Muscle of leg (tissue), 11 donors: ENCODE data around the gene STRA6. TPM values are rescaled to one million over a fixed set of nuclear protein-coding genes. Genes with fewer than 3 reads are reported as not detected.

Source experiments
- DNase-seq: peaks from one replicate; pipeline ENCODE4 v3.0.0; 2013
- H3K27ac ChIP-seq: one replicate; pipeline ENCODE4 v1.5.1; 2013; ENCODE audit warnings: mild to moderate bottlenecking, low read length, control low read depth
- H3K27me3 ChIP-seq: one replicate; pipeline ENCODE4 v1.6.1; 2013; ENCODE audit warnings: low read length; ENCODE audit not compliant: control insufficient read depth, insufficient read depth
- H3K36me3 ChIP-seq: one replicate; pipeline ENCODE4 v1.6.1; 2013; ENCODE audit warnings: low read length; ENCODE audit not compliant: control insufficient read depth, insufficient read depth
- H3K4me1 ChIP-seq: one replicate; pipeline ENCODE4 v1.6.1; 2013; ENCODE audit warnings: low read length; ENCODE audit not compliant: control insufficient read depth, insufficient read depth
- H3K4me3 ChIP-seq: one replicate; pipeline ENCODE4 v1.5.1; 2013; ENCODE audit warnings: low read length, control low read depth
- H3K9me3 ChIP-seq: replicated peaks from 2 replicates; pipeline ENCODE4 v1.6.1; 2013; ENCODE audit warnings: low read depth, low read length; ENCODE audit not compliant: control insufficient read depth
- WGBS: methylation state at CpG from one replicate; pipeline ENCODE4 v1.1.5; 2013; ENCODE audit warnings: missing lambda C conversion rate; ENCODE audit not compliant: insufficient coverage; 5-methylcytosine and 5-hydroxymethylcytosine counted together
- polyA plus RNA-seq, 8 donors: library from polyadenylated mRNA; unstranded; fragments of 120-200 nt; gene quantifications; one replicate each; pipeline versions ENCODE4 v1.2.1 to v1.2.3, GENCODE V29; 2013; ENCODE audit warnings: inconsistent platforms in 1 of 8, low replicate concordance in 1 of 8; ENCODE audit not compliant: insufficient read length in 8 of 8, insufficient read depth in 1 of 8
- total RNA-seq: library from RNA; stranded (reverse); fragments of 120-200 nt; gene quantifications from one replicate; pipeline ENCODE4 v1.2.4, GENCODE V29; 2013

Gene STRA6
- total and polyA plus RNA-seq, 9 donors, result 0.40 to 2.0 (median 1.1) TPM

DNA sequence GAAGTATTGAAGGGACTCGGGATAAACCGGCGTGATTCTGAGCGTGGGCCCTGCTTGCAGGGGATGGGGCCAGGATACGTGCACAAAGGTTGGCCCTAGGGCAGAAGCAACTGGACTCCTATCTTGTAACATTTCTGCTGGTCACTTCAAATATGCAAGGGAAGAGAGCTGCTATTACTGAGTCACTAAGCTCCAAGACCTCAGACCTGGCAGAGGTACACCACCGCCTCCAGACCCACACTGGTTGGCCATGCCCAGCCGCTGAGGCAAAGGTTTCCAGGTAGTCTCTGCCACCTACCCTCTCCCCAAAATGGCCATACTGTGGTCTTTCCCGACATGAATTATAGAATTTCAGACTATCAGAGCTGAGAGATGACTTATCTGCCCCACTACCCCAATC lies 13.4 kb upstream of the STRA6 start:
- H3K4me3 ChIP-seq, result no peak overlapping the region

DNA sequence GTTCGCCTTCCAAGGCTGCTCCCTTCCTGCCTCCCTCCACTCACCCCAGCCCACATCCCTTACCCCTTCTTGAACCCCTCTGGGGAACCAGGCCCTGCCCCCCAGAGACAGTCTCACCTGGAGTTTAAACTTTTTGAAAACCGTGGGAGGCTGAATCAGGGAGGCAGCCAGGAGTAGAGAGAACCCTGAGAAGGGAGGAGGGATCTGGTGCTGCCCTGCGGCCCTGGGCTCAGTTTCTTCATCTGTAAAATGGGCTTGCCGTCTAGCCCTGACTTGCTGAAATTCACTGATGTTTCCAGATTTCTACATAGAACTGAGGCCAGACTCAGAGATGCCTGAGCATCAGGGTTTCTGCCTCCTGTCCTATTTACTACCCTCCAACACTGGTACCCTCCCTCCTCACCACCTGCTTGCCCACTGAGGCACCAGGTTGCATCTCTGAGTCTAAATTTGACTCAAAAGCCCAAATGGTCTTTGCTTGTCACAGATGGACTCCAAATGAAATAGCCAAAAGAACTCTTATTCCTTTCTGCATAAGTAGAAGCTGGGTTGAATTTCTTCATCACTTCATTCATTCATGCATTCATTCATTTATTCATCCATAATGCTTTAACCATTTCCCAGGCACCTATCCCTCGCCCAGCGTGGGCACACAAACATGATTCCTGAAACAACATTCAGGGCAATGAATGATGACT lies 11.9 kb upstream of the STRA6 start:
- Histone ChIP-seq H3K4me3 (no peak overlapping the region), H3K4me1 (peaks cover 23% of the 10 kb centered on the region), H3K9me3 (peaks cover 2% of the 10 kb centered on the region), H3K36me3 (no peaks in the 10 kb centered on the region), H3K27me3 (no peaks in the 10 kb centered on the region), H3K27ac (peak overlapping the region; percentile 56)
- 40% methylated on average over 2 of the region's 6 CpGs for WGBS
- no peak for DNase-seq

More for the DNA sequence above, 13.4 kb upstream of the STRA6 start:
- DNase-seq, result no peak
- Histone ChIP-seq H3K27ac (no peak overlapping the region), H3K4me1 (peaks cover 24% of the 10 kb centered on the region), H3K9me3 (peaks cover 1% of the 10 kb centered on the region), H3K27me3 (no peaks in the 10 kb centered on the region), H3K36me3 (no peaks in the 10 kb centered on the region)
- 74% methylated on average over 8 of the region's 8 CpGs for WGBS

DNA sequence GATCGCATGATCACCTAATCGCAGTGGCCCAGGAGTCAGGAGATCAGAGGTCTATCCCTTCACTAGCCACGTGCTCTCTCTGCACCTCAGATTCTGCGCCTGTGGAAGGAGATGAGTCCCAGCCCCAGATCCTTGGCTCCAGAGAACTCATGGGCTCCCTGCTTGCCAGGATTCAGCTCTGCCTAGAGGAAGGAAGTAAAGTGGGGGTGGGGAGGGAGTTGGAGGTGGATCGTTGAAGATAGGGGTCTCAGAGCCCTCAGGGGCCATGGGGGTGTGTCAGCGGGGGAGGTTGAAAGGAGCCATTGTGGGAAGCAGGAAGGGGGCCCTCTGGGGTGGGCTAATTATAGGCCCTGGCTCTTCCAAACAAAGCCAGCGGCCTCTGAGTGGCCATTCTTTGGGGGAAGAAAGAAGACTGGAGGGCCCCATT lies 11.3 kb upstream of the STRA6 start:
- Histone ChIP-seq H3K27me3 (no peaks in the 10 kb centered on the region), H3K4me1 (peaks cover 29% of the 10 kb centered on the region), H3K27ac (peak overlapping the region; percentile 38), H3K36me3 (no peaks in the 10 kb centered on the region), H3K9me3 (peaks cover 2% of the 10 kb centered on the region), H3K4me3 (no peak overlapping the region)
- 7% methylated on average over 3 of the region's 7 CpGs for WGBS
- DNase-seq, result peak; percentile 81

DNA sequence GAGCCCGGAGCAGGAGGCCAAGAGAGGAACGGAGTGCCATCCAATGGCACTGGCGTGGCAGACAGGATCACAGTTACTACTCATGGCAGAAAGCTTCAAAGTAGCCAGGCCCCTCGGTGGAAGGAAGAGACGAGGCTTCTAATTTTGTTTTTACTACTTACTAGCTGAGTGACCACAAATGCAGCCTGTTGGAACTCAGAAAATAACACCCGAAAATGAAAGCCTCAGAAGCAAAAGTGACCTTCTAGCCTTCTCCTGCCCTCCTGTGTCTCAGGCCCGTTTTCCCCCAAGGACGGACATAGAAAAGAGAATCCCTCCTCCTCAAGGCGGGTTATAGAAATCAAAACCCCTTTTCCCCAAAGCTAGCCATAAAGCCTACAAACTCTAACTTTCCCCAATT lies 9.9 kb upstream of the STRA6 start:
- Histone ChIP-seq H3K4me3 (no peak overlapping the region), H3K27me3 (no peaks in the 10 kb centered on the region), H3K36me3 (no peaks in the 10 kb centered on the region), H3K4me1 (peaks cover 38% of the 10 kb centered on the region), H3K27ac (no peak overlapping the region), H3K9me3 (peaks cover 2% of the 10 kb centered on the region)
- WGBS, result 62% methylated on average over 5 of the region's 9 CpGs
- DNase-seq, result no peak

DNA sequence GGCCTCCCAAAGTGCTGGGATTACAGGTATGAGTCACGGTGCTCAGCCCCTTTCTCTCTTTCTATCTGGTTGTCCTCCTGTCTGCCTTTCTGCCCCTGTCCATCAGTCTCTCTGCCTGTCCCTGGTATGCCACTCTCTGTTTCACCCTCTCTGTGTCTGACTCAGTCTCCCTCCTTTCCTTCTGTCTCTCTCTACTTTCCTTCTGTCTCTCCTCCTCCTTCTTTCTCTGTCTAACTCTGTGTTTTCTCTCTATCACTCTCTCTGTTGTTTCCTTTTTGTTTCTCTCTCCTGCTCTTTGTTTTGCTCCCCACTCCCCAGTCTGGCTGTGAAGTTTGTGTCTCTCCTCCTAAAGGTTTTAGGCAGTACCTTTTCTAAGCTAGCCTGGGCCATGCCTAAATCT lies 9.1 kb upstream of the STRA6 start:
- 100% methylated on average over 1 of the region's 1 CpG for WGBS
- peaks cover 47% of the 10 kb centered on the region for H3K4me1 ChIP-seq
- no peak overlapping the region for H3K4me3 ChIP-seq
- no peak for DNase-seq
- H3K27ac ChIP-seq, result no peak overlapping the region
- H3K27me3 ChIP-seq, result no peaks in the 10 kb centered on the region
- H3K9me3 ChIP-seq, result peaks cover 2% of the 10 kb centered on the region
- no peaks in the 10 kb centered on the region for H3K36me3 ChIP-seq

DNA sequence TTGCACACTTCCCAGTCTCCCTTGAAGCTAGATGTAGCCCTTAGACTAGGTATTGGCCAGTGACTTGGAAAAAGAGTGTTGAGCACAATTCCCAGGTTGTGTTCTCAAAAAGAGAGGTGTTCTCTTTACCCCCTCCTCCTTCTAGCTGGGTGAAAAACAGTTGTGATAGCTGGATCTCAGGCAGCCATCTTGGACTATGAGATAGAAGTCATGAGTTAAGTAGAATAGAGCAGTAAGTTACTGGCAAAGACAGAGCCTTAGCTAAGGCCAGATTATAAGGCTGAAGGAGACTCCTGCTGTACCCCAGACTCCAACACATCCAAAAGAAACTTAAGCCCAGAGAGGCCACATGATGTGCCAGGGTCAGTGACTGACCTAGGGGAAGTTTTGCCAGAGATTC lies 8.1 kb upstream of the STRA6 start:
- peak overlapping the region; percentile 64 for H3K27ac ChIP-seq
- DNase-seq, result no peak
- H3K27me3 ChIP-seq, result no peaks in the 10 kb centered on the region
- H3K36me3 ChIP-seq, result no peaks in the 10 kb centered on the region
- no peak overlapping the region for H3K4me3 ChIP-seq
- peaks cover 2% of the 10 kb centered on the region for H3K9me3 ChIP-seq
- peaks cover 50% of the 10 kb centered on the region for H3K4me1 ChIP-seq

DNA sequence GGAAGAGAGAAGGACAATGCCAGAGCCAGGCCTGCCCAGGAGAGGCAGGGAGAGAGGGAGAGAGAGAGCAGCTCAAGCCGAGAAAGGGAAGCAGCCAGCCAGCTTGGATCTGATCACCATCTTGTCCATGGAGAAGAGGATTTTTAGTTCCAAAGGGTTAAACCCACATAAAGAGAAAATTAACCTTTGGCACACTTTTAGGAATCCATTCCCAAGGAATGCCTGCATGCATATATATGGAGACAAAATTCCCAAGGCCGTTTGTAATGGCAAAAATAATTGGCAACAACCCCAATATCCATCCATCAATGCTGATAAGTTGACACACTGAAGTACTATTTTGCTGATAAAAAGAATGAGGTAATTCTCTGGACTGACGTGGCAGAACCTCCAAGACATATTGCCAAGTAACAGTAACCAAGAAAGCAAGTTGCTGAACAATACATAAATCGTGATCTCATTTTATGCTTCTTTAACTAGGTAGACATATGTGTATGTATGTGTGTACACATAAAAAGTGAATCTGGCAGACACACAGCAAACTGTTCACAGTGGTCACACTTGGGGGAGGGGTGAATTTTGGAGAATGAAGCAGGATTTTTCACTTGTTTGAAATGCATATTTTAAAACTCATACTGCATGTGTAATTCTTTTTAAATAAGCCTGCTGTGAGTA lies 7.5 kb upstream of the STRA6 start:
- Histone ChIP-seq H3K36me3 (no peaks in the 10 kb centered on the region), H3K4me3 (no peak overlapping the region), H3K27ac (peak overlapping the region; percentile 64), H3K27me3 (no peaks in the 10 kb centered on the region), H3K9me3 (peaks cover 2% of the 10 kb centered on the region), H3K4me1 (peaks cover 48% of the 10 kb centered on the region)
- DNase-seq, result peak; percentile 78
- WGBS, result no CpG with 5 or more reads among the region's 4 CpGs

DNA sequence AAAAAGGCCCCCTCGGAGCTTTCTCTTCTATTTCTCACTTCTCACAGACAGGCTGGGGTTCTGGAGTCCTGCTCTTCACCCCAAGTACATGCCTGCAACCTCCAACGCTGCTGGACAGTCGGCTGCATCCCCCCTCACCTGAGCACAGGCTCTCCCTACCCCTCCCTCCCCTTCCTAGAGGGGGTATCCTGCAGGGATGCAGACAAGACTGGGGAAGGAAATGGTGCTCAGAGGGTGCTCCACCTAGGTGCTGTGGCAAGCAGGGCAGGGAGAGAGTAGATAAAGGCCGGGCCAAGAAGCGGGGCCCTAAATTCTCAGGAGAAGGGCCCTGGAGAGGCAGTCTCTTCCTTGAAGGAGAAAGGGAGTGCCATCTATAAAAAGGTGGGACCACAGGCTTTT lies 7.0 kb upstream of the STRA6 start:
- DNase-seq, result no peak
- Histone ChIP-seq H3K27ac (no peak overlapping the region), H3K4me1 (peaks cover 43% of the 10 kb centered on the region), H3K27me3 (no peaks in the 10 kb centered on the region), H3K4me3 (no peak overlapping the region), H3K36me3 (no peaks in the 10 kb centered on the region), H3K9me3 (peaks cover 2% of the 10 kb centered on the region)
- WGBS, result 29% methylated on average over 3 of the region's 5 CpGs

DNA sequence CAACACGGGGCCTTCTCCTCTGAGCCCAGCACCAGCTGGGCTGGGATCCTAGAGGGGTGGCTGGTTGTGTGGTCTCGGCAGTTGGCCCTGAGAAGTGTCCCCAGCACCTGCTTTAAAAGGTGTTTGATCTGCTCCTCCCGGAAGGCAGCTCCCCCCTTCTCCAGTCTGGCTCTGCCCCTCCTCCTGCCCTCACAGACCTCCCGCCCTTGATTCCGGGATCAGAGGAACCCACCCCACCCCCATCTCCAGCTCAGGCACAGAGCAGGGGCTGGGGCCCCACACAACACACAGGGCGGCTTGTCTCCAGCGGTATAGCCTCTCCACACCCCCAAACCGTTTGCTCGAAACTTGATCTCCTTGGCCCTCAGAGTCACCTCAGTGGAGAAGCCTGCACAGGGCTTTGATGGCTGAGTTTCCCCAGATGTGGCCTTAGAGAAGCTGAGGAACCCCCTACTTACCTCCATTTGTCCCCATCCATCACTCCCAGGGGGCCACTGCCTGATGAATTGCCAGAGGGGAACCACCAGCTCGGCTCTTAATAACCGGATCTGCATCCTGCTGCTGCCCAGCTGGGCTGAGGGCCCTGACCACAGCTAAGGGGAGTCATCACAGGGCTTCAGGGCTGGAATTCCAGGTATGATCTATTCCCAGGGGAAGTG lies 6.4 kb upstream of the STRA6 start:
- H3K9me3 ChIP-seq, result peaks cover 2% of the 10 kb centered on the region
- no peak overlapping the region for H3K4me3 ChIP-seq
- no peaks in the 10 kb centered on the region for H3K27me3 ChIP-seq
- DNase-seq, result peak; percentile 69
- no peaks in the 10 kb centered on the region for H3K36me3 ChIP-seq
- H3K4me1 ChIP-seq, result peaks cover 42% of the 10 kb centered on the region
- H3K27ac ChIP-seq, result no peak overlapping the region
- 9% methylated on average over 9 of the region's 11 CpGs for WGBS

DNA sequence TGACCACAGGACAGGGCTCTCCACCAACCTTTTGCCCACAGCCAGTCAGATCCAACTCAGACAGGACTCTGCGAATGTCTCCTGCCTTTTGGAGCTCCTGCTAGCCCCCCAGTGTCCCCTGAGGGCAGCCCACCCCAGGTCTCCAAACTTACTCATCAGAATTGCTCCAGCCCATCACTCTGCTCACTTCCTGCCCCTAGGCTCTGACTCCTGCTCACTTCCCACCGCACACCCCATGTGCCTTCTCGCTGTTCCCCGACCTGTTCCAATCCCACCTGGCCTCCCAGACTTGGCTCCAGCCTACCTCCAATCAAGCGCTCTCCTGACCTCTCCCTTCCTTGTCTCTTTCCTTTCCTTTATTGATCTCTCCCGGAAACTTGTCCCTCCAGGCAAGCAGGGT lies 5.9 kb upstream of the STRA6 start:
- Histone ChIP-seq H3K36me3 (no peaks in the 10 kb centered on the region), H3K4me3 (no peak overlapping the region), H3K9me3 (peaks cover 2% of the 10 kb centered on the region), H3K27me3 (no peaks in the 10 kb centered on the region), H3K4me1 (peaks cover 41% of the 10 kb centered on the region), H3K27ac (no peak overlapping the region)
- 42% methylated on average over 5 of the region's 6 CpGs for WGBS
- DNase-seq, result no peak
